GM10266 (cell line): ENCODE measurements around the gene ADARB2.

ENCODE experiments used
- DNase-seq: peaks from one replicate; pipeline ENCODE4 v3.0.0; 2012; ENCODE audit errors: extremely low spot score
- CTCF ChIP-seq: IDR thresholded peaks from 2 replicates; pipeline ENCODE4 v1.5.1; 2012; ENCODE audit warnings: mild to moderate bottlenecking, low read depth; ENCODE audit not compliant: control insufficient read depth, insufficient read depth; ENCODE audit errors: missing control alignments

The ADARB2 gene

GRCh38 chr10:1632596-1632995, 104.7 kb downstream of the ADARB2 start:
- no peak for DNase-seq
- no peak for TF ChIP-seq CTCF

GRCh38 chr10:1632141-1632540, 105.2 kb downstream of the ADARB2 start:
- DNase-seq = no peak
- no peak for TF ChIP-seq CTCF

GRCh38 chr10:1631282-1631681, 106.0 kb downstream of the ADARB2 start:
- no peak for DNase-seq
- TF ChIP-seq CTCF = no peak

GRCh38 chr10:1630304-1630703, 107.0 kb downstream of the ADARB2 start:
- TF ChIP-seq CTCF = no peak
- DNase-seq = no peak

- no peak for DNase-seq
- no peak for TF ChIP-seq CTCF
Measured at GRCh38 chr10:1629326-1630198, 107.8 kb downstream of the ADARB2 start.

- no peak for TF ChIP-seq CTCF
- no peak for DNase-seq
Measured at GRCh38 chr10:1628757-1629156, 108.6 kb downstream of the ADARB2 start.

GRCh38 chr10:1627945-1628344, 109.4 kb downstream of the ADARB2 start:
- TF ChIP-seq CTCF = no peak
- no peak for DNase-seq
